LNCAP (cell line): ENCODE measurements around the gene DDRGK1.

Experiments
- TF ChIP-seq, protein P1 (sequence below): fragments of 450-650 bp; IDR thresholded peaks from 2 replicates; pipeline ENCODE4 v1.5.1; 2017; ENCODE audit warnings: mild to moderate bottlenecking

Gene DDRGK1

DNA sequence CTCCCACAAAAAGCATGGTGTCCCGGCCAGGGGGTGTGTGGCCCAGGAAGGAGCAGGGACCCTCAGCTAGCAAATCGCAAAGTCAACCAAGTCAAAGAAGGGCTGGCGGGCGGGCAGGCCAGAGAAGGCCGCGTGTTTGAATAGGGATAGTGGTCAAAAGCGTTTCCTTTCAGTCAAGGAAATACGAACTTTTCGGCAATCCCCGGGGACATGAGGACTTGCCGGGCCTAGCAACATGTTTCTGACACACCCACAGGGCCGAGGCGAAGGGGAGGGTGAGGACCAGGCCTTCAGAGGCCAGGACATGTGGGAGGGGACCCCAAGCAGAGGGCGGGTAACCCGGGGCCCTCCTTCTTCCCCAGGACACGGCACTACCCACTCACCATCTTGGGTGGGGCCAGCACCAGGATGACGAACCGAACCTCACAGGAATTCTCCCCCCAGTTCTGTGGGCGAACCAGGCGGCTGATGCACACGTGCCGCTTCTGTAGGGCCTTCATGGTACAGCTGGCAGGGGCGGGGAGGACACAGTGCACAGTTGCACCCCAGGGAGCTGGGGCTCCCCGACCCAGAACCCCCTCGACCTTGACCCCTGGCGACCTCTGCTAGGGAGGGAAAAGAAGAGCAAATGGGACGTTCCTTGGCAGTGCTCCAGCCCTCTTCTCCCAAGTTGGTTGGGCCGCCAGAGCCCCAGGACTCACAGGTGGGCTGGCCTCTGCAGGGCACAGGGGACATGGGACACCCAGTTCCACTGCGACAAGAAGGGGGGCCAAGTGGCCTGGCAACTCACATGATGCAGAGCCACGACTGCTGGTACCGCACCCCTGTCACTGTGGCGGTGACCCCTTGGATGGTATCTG is 28.9 kb upstream of the DDRGK1 start:
- TF ChIP-seq, protein P1, sequence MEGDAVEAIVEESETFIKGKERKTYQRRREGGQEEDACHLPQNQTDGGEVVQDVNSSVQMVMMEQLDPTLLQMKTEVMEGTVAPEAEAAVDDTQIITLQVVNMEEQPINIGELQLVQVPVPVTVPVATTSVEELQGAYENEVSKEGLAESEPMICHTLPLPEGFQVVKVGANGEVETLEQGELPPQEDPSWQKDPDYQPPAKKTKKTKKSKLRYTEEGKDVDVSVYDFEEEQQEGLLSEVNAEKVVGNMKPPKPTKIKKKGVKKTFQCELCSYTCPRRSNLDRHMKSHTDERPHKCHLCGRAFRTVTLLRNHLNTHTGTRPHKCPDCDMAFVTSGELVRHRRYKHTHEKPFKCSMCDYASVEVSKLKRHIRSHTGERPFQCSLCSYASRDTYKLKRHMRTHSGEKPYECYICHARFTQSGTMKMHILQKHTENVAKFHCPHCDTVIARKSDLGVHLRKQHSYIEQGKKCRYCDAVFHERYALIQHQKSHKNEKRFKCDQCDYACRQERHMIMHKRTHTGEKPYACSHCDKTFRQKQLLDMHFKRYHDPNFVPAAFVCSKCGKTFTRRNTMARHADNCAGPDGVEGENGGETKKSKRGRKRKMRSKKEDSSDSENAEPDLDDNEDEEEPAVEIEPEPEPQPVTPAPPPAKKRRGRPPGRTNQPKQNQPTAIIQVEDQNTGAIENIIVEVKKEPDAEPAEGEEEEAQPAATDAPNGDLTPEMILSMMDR = no peak

DNA sequence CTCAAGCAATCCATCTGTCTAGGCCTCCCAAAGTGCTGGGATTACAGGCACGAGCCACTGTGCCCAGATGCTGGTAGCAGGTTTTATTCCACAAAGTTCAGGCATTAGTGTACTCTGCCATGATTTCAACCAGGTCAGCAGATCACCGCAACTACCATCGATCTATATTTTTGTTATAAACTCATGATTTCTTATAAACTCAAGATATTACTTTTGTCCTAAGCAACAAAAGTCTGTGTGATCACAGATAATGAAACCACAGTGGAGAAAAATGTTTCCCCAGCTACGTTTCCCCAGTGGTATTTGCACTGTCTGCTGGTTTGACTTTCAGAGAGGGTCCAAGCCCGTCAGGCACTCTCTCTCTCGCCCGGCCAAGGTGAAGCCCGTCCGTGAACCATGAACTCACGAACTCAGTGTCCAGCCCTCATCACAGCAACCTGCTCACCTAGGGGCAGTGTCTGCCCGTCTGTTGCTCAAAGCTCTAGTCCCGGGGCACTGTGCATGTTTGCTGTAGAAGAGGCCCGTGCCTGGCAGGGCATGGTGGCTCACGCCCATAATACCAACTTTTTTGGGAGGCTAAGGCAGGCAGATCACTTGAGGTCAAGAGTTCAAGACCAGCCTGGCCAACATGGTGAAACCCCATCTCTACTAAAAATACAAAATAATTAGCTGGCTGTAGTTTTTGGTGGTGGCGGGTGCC is 27.6 kb upstream of the DDRGK1 start:
- TF ChIP-seq, protein P1 = no peak

DNA sequence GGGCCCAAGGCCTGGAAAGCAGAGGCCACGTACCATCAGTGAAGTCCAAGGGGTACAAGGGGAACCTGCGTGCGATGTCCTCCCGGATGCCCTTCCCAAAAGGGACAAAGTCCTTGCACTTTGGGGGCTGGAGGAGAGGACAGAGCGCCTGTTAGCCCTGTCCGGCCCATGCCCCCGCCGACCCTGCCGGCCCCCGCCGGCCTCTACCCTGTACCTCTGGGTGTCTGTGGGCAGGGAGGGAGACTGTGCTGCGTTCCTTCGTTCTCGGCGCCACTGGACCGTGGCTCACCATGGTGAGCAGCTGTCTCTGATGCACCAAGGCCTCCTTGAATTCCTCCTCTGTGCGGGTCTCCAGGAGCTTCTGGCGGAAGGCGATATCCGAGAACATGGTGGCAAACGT is 26.6 kb upstream of the DDRGK1 start:
- TF ChIP-seq, protein P1 = no peak

DNA sequence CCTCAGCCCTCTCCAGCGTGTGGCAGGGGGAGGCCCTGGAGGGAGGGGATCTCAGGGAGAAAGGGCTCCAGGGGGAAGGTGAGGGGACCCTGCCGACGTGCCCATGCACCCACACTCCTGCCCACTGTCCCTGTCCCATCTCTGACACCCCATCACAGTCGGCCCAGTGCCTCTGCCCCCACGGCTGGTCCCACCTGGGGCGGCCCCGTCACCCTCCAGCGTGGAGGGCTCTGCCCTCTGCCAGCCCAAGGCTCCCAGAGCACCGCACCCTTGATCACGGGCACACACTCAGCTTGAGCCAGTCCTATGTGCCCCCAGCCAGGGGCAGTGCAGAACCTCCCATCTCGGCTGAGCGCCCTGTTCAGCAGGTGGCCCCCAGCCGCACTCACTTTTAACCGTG is 25.3 kb upstream of the DDRGK1 start:
- TF ChIP-seq, protein P1 = no peak

DNA sequence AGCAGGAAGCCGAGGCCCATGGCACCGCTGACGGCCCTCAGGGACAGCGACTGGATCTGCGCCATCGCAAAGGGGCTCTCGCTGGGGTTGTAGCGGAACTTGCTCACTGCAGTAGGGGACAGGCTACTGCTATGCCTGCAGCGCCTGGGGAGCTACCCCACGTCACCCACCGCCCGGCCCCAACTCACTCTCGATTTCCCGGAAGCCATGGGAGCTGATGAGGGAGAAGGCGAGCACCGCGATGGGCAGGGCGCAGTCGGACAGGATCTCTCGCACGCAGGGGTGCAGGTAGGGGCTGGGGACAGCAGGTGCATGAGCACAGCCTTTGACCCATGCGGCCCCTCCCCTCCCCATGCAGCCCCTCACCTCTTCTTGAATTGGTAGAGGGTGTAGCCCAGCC is 24.7 kb upstream of the DDRGK1 start:
- TF ChIP-seq, protein P1 = no peak

DNA sequence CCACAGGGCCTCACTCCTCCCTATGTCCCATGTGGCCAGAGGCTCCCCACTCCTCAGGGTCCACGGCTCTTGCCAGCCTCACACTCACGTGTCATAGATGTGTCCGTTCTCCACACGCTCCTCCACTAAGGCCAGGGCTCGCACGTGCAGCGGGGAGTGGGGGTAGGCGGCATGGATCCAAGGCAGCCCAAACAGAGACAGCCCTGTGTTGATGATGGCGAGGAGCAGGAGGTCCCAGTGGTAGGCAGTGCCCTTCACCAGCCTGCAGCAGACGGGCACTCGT is 24.2 kb upstream of the DDRGK1 start:
- TF ChIP-seq, protein P1 = no peak

DNA sequence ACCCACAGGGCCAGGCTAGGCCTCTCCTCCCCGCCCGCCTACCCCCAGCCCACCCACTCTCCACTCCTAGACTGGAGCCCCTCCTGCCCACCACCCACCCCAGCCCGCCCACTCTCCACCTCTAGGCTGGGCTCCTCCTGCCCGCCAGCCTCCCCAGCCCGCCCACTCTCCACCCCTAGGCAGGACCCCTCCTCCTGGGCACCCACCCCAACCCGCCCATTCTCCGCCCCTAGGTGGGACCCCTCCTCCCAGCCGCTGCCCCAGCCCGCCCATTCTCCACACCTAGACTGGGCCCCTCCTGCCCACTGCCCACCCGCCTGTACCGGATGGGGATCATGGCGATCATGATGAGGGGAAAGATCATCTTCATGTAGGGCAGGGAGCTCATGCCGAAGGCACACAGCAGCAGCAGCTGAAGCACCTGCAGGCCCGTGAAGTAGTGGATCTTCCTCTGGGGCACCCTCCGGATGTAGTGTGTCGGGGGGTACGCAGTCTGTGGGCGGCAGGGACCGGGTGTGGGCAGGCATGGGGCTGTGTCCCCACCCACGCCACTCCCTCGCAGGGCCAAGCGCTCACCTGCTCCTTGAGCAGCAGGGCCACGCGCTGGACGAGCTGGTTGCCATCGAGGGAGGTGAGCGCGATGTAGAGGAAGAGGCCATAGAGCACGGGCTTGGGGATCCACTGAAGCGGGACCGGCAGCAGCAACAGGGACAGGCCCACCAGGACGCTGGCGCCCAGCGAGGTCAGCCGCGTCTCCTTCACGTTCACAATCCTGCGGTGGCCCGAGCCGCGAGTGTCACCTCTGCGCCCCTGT is 23.7 kb upstream of the DDRGK1 start:
- TF ChIP-seq, protein P1 = no peak
